ENCODE measurements around the gene PHOX2B. TPM values are rescaled to one million over a fixed set of nuclear protein-coding genes. Genes with fewer than 3 reads are reported as not detected.
A peak's percentile ranks its signal among the peaks of the same experiment; 100 is the strongest.

The PHOX2B gene
- polyA plus RNA-seq, 1 of the 3 experiments (the other 2 are of a cell fraction) = 0.95 TPM

GRCh38 chr4:41792166-41792565, 43.6 kb upstream of the PHOX2B start:
- Histone ChIP-seq H3K27me3 (ENCODE audit: insufficient read depth) (no peaks in the 10 kb centered on the region), H3K36me3 (replicated peaks in 1 of 2; ENCODE audit: control insufficient read depth in 1 of 2, insufficient read depth in 2 of 2, low read length in 1 of 2) (no peaks in the 10 kb centered on the region), H2AFZ (ENCODE audit: low read depth) (no peak overlapping the region), H3K27ac (ENCODE audit: low read depth in 2 of 2, low read length in 1 of 2) (no peak overlapping the region), H3K4me3 (ENCODE audit: low read depth in 2 of 2, low read length in 1 of 2) (no peak overlapping the region), H3K4me1 (ENCODE audit: control insufficient read depth in 1 of 2, insufficient read depth in 2 of 2, low read depth in 1 of 2, low read length in 1 of 2) (peaks cover 0 to 26% of the 10 kb centered on the region in 2 experiments; a peak in 2 of 4 replicates), H3K79me2 (ENCODE audit: insufficient read depth) (no peaks in the 10 kb centered on the region), H4K20me1 (ENCODE audit: insufficient read depth) (no peaks in the 10 kb centered on the region), H3F3A (replicated peaks; ENCODE audit: insufficient read depth) (no peaks in the 10 kb centered on the region), H3K9me3 (no peaks in the 10 kb centered on the region), H3K9ac (no peak overlapping the region), H3K4me2 (no peak overlapping the region), H3K9me2 (no peaks in the 10 kb centered on the region)
- CTCF ChIA-PET = interaction anchor here (0.6 to 1.2 kb wide), 3 partner anchors 18 to 73 kb away, joined by 3 read pairs; no protein-coding TSS in a partner anchor
- POLR2A ChIA-PET = no interaction called here
- TF ChIP-seq YY1 (IDR thresholded peaks at IDR 0.05; ENCODE audit: low read depth) (no peak), GABPA (IDR thresholded peaks at IDR 0.05; ENCODE audit: low read depth) (no peak), CTCF (IDR thresholded peaks at IDR 0.05) (no peak), EP300 (IDR thresholded peaks at IDR 0.05; ENCODE audit: borderline replicate concordance in 1 of 2, low read depth in 1 of 2, low read length in 1 of 2) (no peak), TEAD4 (IDR thresholded peaks at IDR 0.05; ENCODE audit: borderline replicate concordance, insufficient read depth) (no peak), GATA2 (CRISPR knock-in tag; IDR thresholded peaks at IDR 0.05) (no peak), JUND (IDR thresholded peaks at IDR 0.05) (no peak), RAD21 (IDR thresholded peaks at IDR 0.05; ENCODE audit: low read length) (no peak)
- WGBS (ENCODE audit: low lambda C conversion rate) = 19% methylated on average over 3 of the region's 3 CpGs
- no peak for DNase-seq

GRCh38 chr4:41791557-41791956, 43.0 kb upstream of the PHOX2B start:
- Histone ChIP-seq H3K36me3 (replicated peaks in 1 of 2; ENCODE audit: control insufficient read depth in 1 of 2, insufficient read depth in 2 of 2, low read length in 1 of 2) (no peaks in the 10 kb centered on the region), H3K27me3 (ENCODE audit: insufficient read depth) (no peaks in the 10 kb centered on the region), H3K4me1 (ENCODE audit: control insufficient read depth in 1 of 2, insufficient read depth in 2 of 2, low read depth in 1 of 2, low read length in 1 of 2) (peaks cover 0 to 22% of the 10 kb centered on the region in 2 experiments; a peak in 2 of 4 replicates), H2AFZ (ENCODE audit: low read depth) (no peak overlapping the region), H3K27ac (ENCODE audit: low read depth in 2 of 2, low read length in 1 of 2) (no peak overlapping the region), H3K9me3 (no peaks in the 10 kb centered on the region), H3K79me2 (ENCODE audit: insufficient read depth) (no peaks in the 10 kb centered on the region), H3K4me2 (no peak overlapping the region), H3F3A (replicated peaks; ENCODE audit: insufficient read depth) (no peaks in the 10 kb centered on the region), H3K9me2 (no peaks in the 10 kb centered on the region), H4K20me1 (ENCODE audit: insufficient read depth) (no peaks in the 10 kb centered on the region), H3K9ac (no peak overlapping the region), H3K4me3 (ENCODE audit: low read depth in 2 of 2, low read length in 1 of 2) (no peak overlapping the region)
- DNase-seq = no peak
- WGBS (ENCODE audit: low lambda C conversion rate) = 31% methylated on average over 2 of the region's 2 CpGs
- POLR2A ChIA-PET = no interaction called here
- CTCF ChIA-PET = interaction anchor here (0.9 to 1.2 kb wide), 2 partner anchors 18 to 63 kb away, joined by 3 read pairs; no protein-coding TSS in a partner anchor
- TF ChIP-seq MAX (IDR thresholded peaks at IDR 0.05; ENCODE audit: low read depth) = no peak
- TF ChIP-seq SMC3 (IDR thresholded peaks at IDR 0.05; ENCODE audit: low read depth, low read length) = no peak

- ChIA-PET CTCF (no interaction called here), POLR2A (interaction anchor here (3.6 to 3.9 kb wide), 2 partner anchors 39 to 92 kb away, joined by 18 to 19 read pairs; partner anchors contain the start of gene PHOX2B)
- no peak overlapping the region for H3K9ac ChIP-seq
- WGBS (ENCODE audit: low lambda C conversion rate) = 26% methylated on average over 8 of the region's 8 CpGs
- peaks cover 0 to 24% of the 10 kb centered on the region in 2 experiments; a peak in 2 of 4 replicates for H3K4me1 ChIP-seq (ENCODE audit: control insufficient read depth in 1 of 2, insufficient read depth in 2 of 2, low read depth in 1 of 2, low read length in 1 of 2)
- H3K4me2 ChIP-seq = no peak overlapping the region
- no peaks in the 10 kb centered on the region for H3K9me2 ChIP-seq
- H3K79me2 ChIP-seq (ENCODE audit: insufficient read depth) = no peaks in the 10 kb centered on the region
- no peaks in the 10 kb centered on the region for H4K20me1 ChIP-seq (ENCODE audit: insufficient read depth)
- H3K36me3 ChIP-seq (replicated peaks in 1 of 2; ENCODE audit: control insufficient read depth in 1 of 2, insufficient read depth in 2 of 2, low read length in 1 of 2) = no peaks in the 10 kb centered on the region
- no peaks in the 10 kb centered on the region for H3K27me3 ChIP-seq (ENCODE audit: insufficient read depth)
- no peak overlapping the region for H2AFZ ChIP-seq (ENCODE audit: low read depth)
- peak overlapping the region in 1 of 2 experiments; percentile 98; a peak in 2 of 4 replicates for H3K27ac ChIP-seq (ENCODE audit: low read depth in 2 of 2, low read length in 1 of 2)
- no peak for TF ChIP-seq EZH2phosphoT487 (IDR thresholded peaks at IDR 0.05; ENCODE audit: borderline replicate concordance, low read depth)
- TF ChIP-seq SIN3A (IDR thresholded peaks at IDR 0.05; ENCODE audit: borderline replicate concordance, low read depth, low read length) = no peak
- no peak for TF ChIP-seq PBX3 (IDR thresholded peaks at IDR 0.05)
- TF ChIP-seq FOXM1 (IDR thresholded peaks at IDR 0.05; ENCODE audit: low read depth) = no peak
- TF ChIP-seq GATA2 (CRISPR knock-in tag; IDR thresholded peaks at IDR 0.05) = no peak
- TF ChIP-seq RCOR1 (IDR thresholded peaks at IDR 0.05; ENCODE audit: low read length) = no peak
- TF ChIP-seq RXRA (IDR thresholded peaks at IDR 0.05; ENCODE audit: borderline replicate concordance, low read depth) = no peak
- TF ChIP-seq MXI1 (IDR thresholded peaks at IDR 0.05; ENCODE audit: low read depth, low read length) = no peak
- no peak for TF ChIP-seq POLR2AphosphoS5 (IDR thresholded peaks at IDR 0.05; ENCODE audit: low read depth, low read length)
- no peaks in the 10 kb centered on the region for H3F3A ChIP-seq (replicated peaks; ENCODE audit: insufficient read depth)
- H3K4me3 ChIP-seq (ENCODE audit: low read depth in 2 of 2, low read length in 1 of 2) = no peak overlapping the region
- DNase-seq = peak; percentile 15
- H3K9me3 ChIP-seq = no peaks in the 10 kb centered on the region
Observed at GRCh38 chr4:41787931-41788330, 39.4 kb upstream of the PHOX2B start.

Measured in SK-N-SH (cell line).